HepG2 (cell line): Measurements from ENCODE around the gene SMPD3. TPM values are rescaled to one million over a fixed set of nuclear protein-coding genes. Genes with fewer than 3 reads are reported as not detected.
A peak's percentile ranks its signal among the peaks of the same experiment; 100 is the strongest.

Experiments used
- BORCS8-MEF2B ChIP-seq: sonication (generic); formaldehyde crosslinking; IDR thresholded peaks from 2 replicates; pipeline ENCODE4 v1.8.0; 2022; ENCODE audit warnings: mild to moderate bottlenecking, missing genetic modification reagents
- E2F5 ChIP-seq: sonication (generic); formaldehyde crosslinking; conservative IDR thresholded peaks from 2 replicates; pipeline ENCODE4 v1.4.0; 2020; ENCODE audit warnings: missing genetic modification reagents
- FOXO4 ChIP-seq: sonication (generic); formaldehyde crosslinking; conservative IDR thresholded peaks from 2 replicates; pipeline ENCODE4 v1.8.1; 2023; ENCODE audit warnings: missing genetic modification reagents
- GRHL1 ChIP-seq: sonication (generic); formaldehyde crosslinking; conservative IDR thresholded peaks from 2 replicates; pipeline ENCODE4 v1.8.0; 2022; ENCODE audit warnings: missing genetic modification reagents
- HNF1A ChIP-seq, 2 experiments: sonication (generic) in 1 of 2; formaldehyde crosslinking in 1 of 2; IDR thresholded peaks; 2 replicates each; pipeline versions ENCODE4 v1.4.0 to v1.6.1; 2016 to 2020; ENCODE audit warnings: borderline replicate concordance in 1 of 2, low read depth in 1 of 2, mild to moderate bottlenecking in 1 of 2, missing genetic modification reagents in 1 of 2
- KLF12 ChIP-seq: sonication (generic); formaldehyde crosslinking; IDR thresholded peaks from 2 replicates; pipeline ENCODE4 v1.4.0; 2020; ENCODE audit warnings: missing genetic modification reagents, borderline replicate concordance
- NRL ChIP-seq: sonication (generic); formaldehyde crosslinking; IDR thresholded peaks from 2 replicates; pipeline ENCODE4 v1.5.0; 2020; ENCODE audit warnings: missing genetic modification reagents, mild to moderate bottlenecking, moderate library complexity, borderline replicate concordance
- PAWR ChIP-seq: sonication (generic); formaldehyde crosslinking; IDR thresholded peaks from 2 replicates; pipeline ENCODE4 v1.4.0; 2020; ENCODE audit warnings: missing genetic modification reagents, mild to moderate bottlenecking, borderline replicate concordance
- SP140L ChIP-seq: sonication (generic); formaldehyde crosslinking; IDR thresholded peaks from 2 replicates; pipeline ENCODE4 v1.4.0; 2020; ENCODE audit warnings: missing genetic modification reagents, borderline replicate concordance
- ZNF225 ChIP-seq: sonication (generic); formaldehyde crosslinking; IDR thresholded peaks from 2 replicates; pipeline ENCODE4 v1.4.0; 2020; ENCODE audit warnings: mild to moderate bottlenecking, missing genetic modification reagents
- ZNF687 ChIP-seq: sonication (generic); formaldehyde crosslinking; IDR thresholded peaks from 2 replicates; pipeline ENCODE4 v1.5.1; 2020; ENCODE audit warnings: mild to moderate bottlenecking, missing genetic modification reagents, moderate library complexity
- ZNF772 ChIP-seq: sonication (generic); formaldehyde crosslinking; IDR thresholded peaks from 2 replicates; pipeline ENCODE4 v1.5.0; 2020; ENCODE audit warnings: mild to moderate bottlenecking, missing genetic modification reagents
- polyA plus RNA-seq, 8 experiments: library from polyadenylated mRNA; depleted of rRNA in 3 of 8; stranded (reverse) in 7 of 8; unstranded in 1 of 8; fragments of >200 nt; fragmentation: Illumina TruSeq in 4 of 8; extraction: Trizol in 4 of 8; gene quantifications; 2 replicates each; pipeline versions ENCODE4 v1.2.1 to v1.2.3, GENCODE V29; 2011 to 2016; ENCODE audit warnings: low read depth in 4 of 8, missing spikeins in 1 of 8, mixed read lengths in 1 of 8; ENCODE audit not compliant: insufficient read depth in 1 of 8
- total RNA-seq, 5 experiments: library from RNA; depleted of rRNA; stranded (reverse); fragments of >200 nt; fragmentation: Illumina TruSeq; extraction: Trizol; gene quantifications; 2 replicates each; pipeline ENCODE4 v1.2.3, GENCODE V29; 2016; ENCODE audit warnings: low read depth in 1 of 5

Gene SMPD3
- total and polyA plus RNA-seq, 2 of the 13 experiments (the other 11 are each of a cell fraction or from before 2014, with no cell fraction given): 0.07 to 0.32 TPM

GRCh38 chr16:68363658-68364521 lies 84.4 kb downstream of the SMPD3 start (continued):
- peak; percentile 41 for TF ChIP-seq ZNF687
- TF ChIP-seq HNF1A (IDR thresholded peaks at IDR 0.05; ENCODE audit: low read depth): no peak
- TF ChIP-seq HNF1A (CRISPR knock-in tag; IDR thresholded peaks at IDR 0.05; ENCODE audit: borderline replicate concordance): no peak
- no peak for TF ChIP-seq ZNF225 (CRISPR knock-in tag)
- TF ChIP-seq E2F5 (CRISPR knock-in tag): no peak
- 0 out of 2 replicates have a peak, but pooled peaks have one; percentile 32 for TF ChIP-seq BORCS8-MEF2B
- TF ChIP-seq ZNF772 (CRISPR knock-in tag): no peak
- TF ChIP-seq SP140L (CRISPR knock-in tag): no peak
- no peak for TF ChIP-seq KLF12 (CRISPR knock-in tag)
- no peak for TF ChIP-seq GRHL1 (CRISPR knock-in tag)
- no peak for TF ChIP-seq PAWR
- no peak for TF ChIP-seq NRL (CRISPR knock-in tag)
- no peak for TF ChIP-seq FOXO4 (CRISPR knock-in tag)
